Activated B cell treated with CpG ODN at 0.5 μM for 24 hours (primary cell): ENCODE data around the gene ASTN2. TPM values are rescaled to one million over a fixed set of nuclear protein-coding genes. Genes with fewer than 3 reads are reported as not detected.

Experiments
- ATAC-seq: fragments of 200-7000 bp; cut with Tn5 transposase; one replicate; pipeline ENCODE4 v1.10.0; 2021; ENCODE audit warnings: low read depth, mild to moderate bottlenecking, moderate library complexity
- CTCF ChIA-PET: fragments of 350-600 bp; sonication (Branson Sonifier 250); formaldehyde crosslinking; loops from one replicate; lab custom pipeline; 2021; ENCODE audit warnings: antibody characterized with exemption; lab: Charles Lee
- POLR2A ChIA-PET: fragments of 350-600 bp; sonication (Branson Sonifier 250); formaldehyde crosslinking; loops from one replicate; lab custom pipeline; 2021; ENCODE audit warnings: antibody characterized with exemption; lab: Charles Lee
- DNase-seq: peaks from one replicate; pipeline ENCODE4 v3.0.0; 2022
- H3K27ac Mint-ChIP-seq: one replicate; pipeline ENCODE4 v1.8.0; 2020; ENCODE audit warnings: mixed read lengths
- H3K27me3 Mint-ChIP-seq: one replicate; pipeline ENCODE4 v1.8.0; 2021; ENCODE audit warnings: mixed read lengths
- H3K36me3 Mint-ChIP-seq: one replicate; pipeline ENCODE4 v1.8.0; 2021; ENCODE audit warnings: low read depth, mixed read lengths
- H3K4me1 Mint-ChIP-seq: one replicate; pipeline ENCODE4 v1.8.0; 2021; ENCODE audit warnings: mixed read lengths
- H3K4me3 Mint-ChIP-seq: one replicate; pipeline ENCODE4 v1.8.0; 2020; ENCODE audit warnings: mild to moderate bottlenecking, mixed read lengths
- H3K9me3 Mint-ChIP-seq: one replicate; pipeline ENCODE4 v1.8.0; 2020; ENCODE audit warnings: mixed read lengths
- CTCF ChIP-seq: fragments of 200-600 bp; IDR thresholded peaks from one replicate; pipeline ENCODE4 v1.8.0; 2022; ENCODE audit warnings: antibody characterized with exemption, mild to moderate bottlenecking
- intact Hi-C: fragments of 100-400 bp; cut with micrococcal nuclease; formaldehyde crosslinking; loops from one replicate; pipeline ENCODE4 v1.15.1; 2024
- total RNA-seq: library from RNA; stranded (reverse); gene quantifications from 2 replicates; pipeline ENCODE4 v1.2.3, GENCODE V29; 2022

ASTN2 gene
- total RNA-seq, 1 donor from 2014 or later, result 2.3 TPM

DNA sequence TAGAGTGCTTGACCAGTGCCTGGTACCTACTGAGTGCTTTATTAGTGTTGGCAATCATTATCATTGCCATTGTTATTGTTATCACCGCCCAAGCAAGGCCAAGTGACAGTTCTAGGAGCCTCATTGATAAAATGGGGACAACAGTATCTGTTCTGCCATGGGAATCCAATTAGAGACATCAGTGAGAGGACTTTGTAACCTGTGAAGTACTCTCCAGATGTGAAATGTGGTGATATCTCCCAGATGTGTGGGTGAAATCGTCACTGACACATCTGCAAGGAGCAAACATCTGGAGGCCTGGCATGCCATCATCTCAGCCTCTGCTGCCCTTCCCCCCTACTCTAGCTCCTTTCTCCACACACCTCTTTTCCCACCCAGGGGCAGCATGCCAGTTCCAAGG lies 1000.5 kb downstream of the ASTN2 start:
- intact Hi-C loops, result no loop called here
- no peak overlapping the region for H3K27ac Mint-ChIP-seq
- no peaks in the 10 kb centered on the region for H3K9me3 Mint-ChIP-seq
- DNase-seq (no peak), ATAC-seq (no peak)
- CTCF ChIA-PET, result no interaction called here
- no peak for TF ChIP-seq CTCF
- H3K4me1 Mint-ChIP-seq, result no peaks in the 10 kb centered on the region
- no peaks in the 10 kb centered on the region for H3K27me3 Mint-ChIP-seq
- POLR2A ChIA-PET, result no interaction called here
- H3K4me3 Mint-ChIP-seq, result no peak overlapping the region
- no peaks in the 10 kb centered on the region for H3K36me3 Mint-ChIP-seq

DNA sequence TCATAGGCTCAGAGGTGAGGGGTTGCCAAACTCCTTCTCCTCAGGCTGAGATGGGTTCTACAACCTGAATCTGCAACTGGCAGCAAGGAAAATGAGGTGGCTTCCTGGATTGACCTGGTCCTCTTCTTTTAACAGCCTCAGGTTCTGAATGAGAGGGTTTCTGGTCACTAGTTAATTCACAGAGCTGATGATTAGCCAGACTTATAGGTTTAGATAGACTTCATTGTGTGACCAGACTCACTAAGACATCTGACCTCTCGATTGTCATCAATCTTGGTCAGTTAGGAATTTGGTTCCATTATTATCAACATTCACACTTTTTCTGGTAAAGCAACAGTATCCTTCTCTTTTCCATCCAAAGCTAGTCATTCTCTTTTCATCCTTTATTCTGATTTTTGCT lies 1003.4 kb downstream of the ASTN2 start:
- Mint-ChIP-seq H3K36me3 (no peaks in the 10 kb centered on the region), H3K4me1 (no peaks in the 10 kb centered on the region), H3K4me3 (no peak overlapping the region), H3K27ac (no peak overlapping the region), H3K9me3 (no peaks in the 10 kb centered on the region), H3K27me3 (no peaks in the 10 kb centered on the region)
- TF ChIP-seq CTCF, result no peak
- ChIA-PET CTCF (no interaction called here), POLR2A (no interaction called here)
- intact Hi-C loops, result no loop called here
- ATAC-seq, result no peak
- DNase-seq, result no peak

GRCh38 chr9:116409638-116410037 lies 1005.2 kb downstream of the ASTN2 start:
- POLR2A ChIA-PET, result no interaction called here
- Mint-ChIP-seq H3K4me1 (no peaks in the 10 kb centered on the region), H3K36me3 (no peaks in the 10 kb centered on the region), H3K27ac (no peak overlapping the region), H3K9me3 (no peaks in the 10 kb centered on the region), H3K27me3 (no peaks in the 10 kb centered on the region), H3K4me3 (no peak overlapping the region)
- CTCF ChIA-PET, result no interaction called here
- no peak for TF ChIP-seq CTCF
- intact Hi-C loops, result no loop called here
- ATAC-seq, result no peak
- DNase-seq, result no peak

GRCh38 chr9:116409129-116409528 lies 1005.7 kb downstream of the ASTN2 start:
- DNase-seq (no peak), ATAC-seq (no peak)
- H3K4me1 Mint-ChIP-seq, result no peaks in the 10 kb centered on the region
- H3K9me3 Mint-ChIP-seq, result no peaks in the 10 kb centered on the region
- intact Hi-C loops, result no loop called here
- no peak overlapping the region for H3K27ac Mint-ChIP-seq
- H3K4me3 Mint-ChIP-seq, result no peak overlapping the region
- no peaks in the 10 kb centered on the region for H3K36me3 Mint-ChIP-seq
- H3K27me3 Mint-ChIP-seq, result no peaks in the 10 kb centered on the region
- TF ChIP-seq CTCF, result no peak
- ChIA-PET CTCF (no interaction called here), POLR2A (no interaction called here)

GRCh38 chr9:116406469-116406868 lies 1008.4 kb downstream of the ASTN2 start:
- intact Hi-C loops, result no loop called here
- no peak for TF ChIP-seq CTCF
- no peak overlapping the region for H3K4me3 Mint-ChIP-seq
- no peak overlapping the region for H3K27ac Mint-ChIP-seq
- DNase-seq (no peak), ATAC-seq (no peak)
- H3K36me3 Mint-ChIP-seq, result no peaks in the 10 kb centered on the region
- no peaks in the 10 kb centered on the region for H3K9me3 Mint-ChIP-seq
- CTCF ChIA-PET, result no interaction called here
- POLR2A ChIA-PET, result no interaction called here
- H3K27me3 Mint-ChIP-seq, result no peaks in the 10 kb centered on the region
- H3K4me1 Mint-ChIP-seq, result no peaks in the 10 kb centered on the region
